Middle frontal gyrus (tissue), 1 donor: Measurements from ENCODE around the gene GAL3ST1.
"Not testable (repeated sequence)": the region's sequence is repeated elsewhere in the genome, so short reads cannot be mapped to it uniquely, and the experiment has no call there.

Experiments
- DNase-seq: peaks from one replicate; pipeline ENCODE4 v3.0.0-alpha.2; 2015; ENCODE audit warnings: low spot score; ENCODE audit errors: extremely low spot score

Gene GAL3ST1, protein sequence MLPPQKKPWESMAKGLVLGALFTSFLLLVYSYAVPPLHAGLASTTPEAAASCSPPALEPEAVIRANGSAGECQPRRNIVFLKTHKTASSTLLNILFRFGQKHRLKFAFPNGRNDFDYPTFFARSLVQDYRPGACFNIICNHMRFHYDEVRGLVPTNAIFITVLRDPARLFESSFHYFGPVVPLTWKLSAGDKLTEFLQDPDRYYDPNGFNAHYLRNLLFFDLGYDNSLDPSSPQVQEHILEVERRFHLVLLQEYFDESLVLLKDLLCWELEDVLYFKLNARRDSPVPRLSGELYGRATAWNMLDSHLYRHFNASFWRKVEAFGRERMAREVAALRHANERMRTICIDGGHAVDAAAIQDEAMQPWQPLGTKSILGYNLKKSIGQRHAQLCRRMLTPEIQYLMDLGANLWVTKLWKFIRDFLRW

DNA sequence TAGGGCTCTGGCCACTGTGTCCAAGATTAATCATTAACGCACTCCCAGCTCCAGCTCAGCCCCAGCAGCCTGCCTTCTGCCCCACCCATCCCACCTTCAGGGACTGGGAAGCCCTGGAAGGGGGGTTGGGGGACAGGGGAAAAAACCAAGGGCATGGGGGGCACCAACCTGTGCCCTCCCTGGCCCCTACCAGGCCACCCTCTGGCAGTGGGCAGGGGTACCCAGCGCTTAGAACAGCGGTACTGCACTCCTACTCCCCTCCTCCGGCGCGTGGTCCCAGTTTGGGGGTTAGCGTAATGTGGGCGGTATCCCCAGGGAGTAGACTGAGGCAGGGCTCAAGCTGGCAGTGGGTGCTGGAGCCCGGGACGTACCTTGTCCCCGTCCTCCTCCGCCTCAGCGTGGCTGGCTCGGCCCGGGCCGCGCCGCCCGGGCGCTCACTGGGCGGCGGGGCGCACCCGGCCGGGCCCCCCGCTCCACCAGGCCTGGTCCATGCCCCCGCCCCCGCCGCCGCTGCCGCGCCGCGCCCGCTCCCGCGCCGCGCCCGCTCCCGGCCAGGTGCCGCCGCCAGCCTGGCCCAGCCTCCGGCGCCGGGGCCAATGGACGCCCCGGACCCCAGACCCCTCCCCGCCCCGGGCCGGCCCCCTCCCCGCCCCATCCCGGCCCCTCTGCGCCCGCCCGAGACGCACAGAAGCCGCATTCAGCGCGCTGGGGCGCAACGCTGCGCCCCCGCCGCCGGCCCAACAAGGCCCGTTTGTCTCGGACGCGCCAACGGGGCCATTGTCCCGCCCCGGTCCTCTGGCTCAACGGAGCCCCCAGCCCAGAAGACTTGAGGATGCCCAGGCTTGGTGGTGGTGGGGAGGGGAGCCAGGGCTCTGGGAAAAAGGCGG is at the start of gene GAL3ST1:
Gene GAL3ST1, minus strand, starts transcription at position 571 of the 887 bp plus-strand sequence. CDS start 17,273 bp downstream, outside the sequence.
- peak; percentile 72 for DNase-seq

DNA sequence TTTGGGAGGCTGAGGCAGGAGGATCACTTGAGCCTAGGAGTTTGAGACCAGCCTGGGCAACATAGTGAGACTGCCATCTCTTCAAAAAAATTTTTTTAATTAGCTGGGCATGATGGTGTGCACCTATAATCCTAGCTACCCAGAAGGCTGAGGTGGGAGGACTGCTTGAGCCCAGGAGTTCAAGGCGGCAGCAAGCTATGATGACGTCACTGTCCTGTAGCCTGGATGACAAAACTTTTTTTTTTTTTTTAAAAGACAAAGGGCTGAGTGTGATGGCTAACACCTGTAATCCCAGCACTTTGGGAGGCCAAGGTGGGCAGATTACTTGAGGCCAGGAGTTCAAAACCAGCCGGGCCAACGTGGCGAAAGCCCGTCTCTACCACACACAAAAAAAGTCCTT is 45.4 kb upstream of the GAL3ST1 start:
- not testable (repeated sequence) for DNase-seq

DNA sequence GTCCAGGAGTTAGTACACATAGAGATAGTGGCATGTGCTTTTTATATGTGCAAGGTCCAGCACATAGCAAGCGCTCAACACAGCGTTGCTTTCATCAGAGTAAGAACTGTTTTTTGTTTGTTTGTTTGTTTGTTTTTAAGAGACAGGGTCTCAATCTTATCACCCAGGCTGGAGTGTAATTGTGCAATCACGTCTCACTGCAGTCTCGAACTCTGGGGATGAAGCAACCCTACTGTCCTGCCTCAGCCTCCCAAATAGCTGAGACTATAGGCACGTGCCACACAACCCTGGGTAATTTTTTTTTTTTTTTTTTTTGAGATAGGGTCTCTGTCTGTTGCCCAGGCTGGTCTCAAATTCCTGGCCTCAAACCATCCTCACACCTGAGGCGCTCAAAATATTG is 43.4 kb upstream of the GAL3ST1 start:
- no peak for DNase-seq

DNA sequence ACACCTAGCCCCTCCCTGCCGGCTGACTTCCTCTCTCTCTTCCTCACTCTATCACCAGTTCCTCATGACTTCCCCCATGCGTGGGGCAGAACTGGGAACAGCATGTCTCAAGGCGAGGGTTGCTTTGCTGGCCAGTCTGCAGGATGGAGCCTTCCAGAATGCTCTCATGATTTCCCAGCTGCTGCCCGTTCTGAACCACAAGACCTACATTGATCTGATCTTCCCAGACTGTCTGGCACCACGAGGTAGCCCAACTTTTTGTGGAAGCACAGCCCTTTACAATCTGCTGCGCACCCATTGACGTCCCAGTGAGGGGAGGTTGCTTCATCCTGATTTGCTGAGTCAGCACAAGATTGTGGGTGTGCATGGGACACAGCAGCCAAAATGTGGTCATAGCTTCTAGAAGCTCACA is 41.1 kb upstream of the GAL3ST1 start:
- no peak for DNase-seq

DNA sequence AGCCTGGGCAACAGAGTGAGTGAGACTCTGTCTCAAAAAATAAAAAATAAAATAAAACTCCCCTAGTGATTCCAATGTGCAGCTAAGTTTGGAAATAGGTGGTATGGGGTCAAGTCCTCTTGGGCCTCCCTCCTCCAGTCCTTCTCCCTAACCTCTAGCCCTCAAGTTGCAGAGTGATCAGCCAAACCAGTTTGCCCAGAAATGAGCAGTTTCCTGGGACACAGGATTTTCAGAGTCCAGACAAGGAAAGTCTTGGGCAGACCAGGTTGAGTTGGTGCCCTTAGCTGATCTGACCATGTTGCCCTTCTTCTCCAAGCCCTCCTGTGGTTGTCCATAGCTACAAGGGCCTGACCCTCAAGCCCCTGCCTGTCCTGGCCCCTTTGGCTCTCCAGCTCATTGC is 40.4 kb upstream of the GAL3ST1 start:
- no peak for DNase-seq

DNA sequence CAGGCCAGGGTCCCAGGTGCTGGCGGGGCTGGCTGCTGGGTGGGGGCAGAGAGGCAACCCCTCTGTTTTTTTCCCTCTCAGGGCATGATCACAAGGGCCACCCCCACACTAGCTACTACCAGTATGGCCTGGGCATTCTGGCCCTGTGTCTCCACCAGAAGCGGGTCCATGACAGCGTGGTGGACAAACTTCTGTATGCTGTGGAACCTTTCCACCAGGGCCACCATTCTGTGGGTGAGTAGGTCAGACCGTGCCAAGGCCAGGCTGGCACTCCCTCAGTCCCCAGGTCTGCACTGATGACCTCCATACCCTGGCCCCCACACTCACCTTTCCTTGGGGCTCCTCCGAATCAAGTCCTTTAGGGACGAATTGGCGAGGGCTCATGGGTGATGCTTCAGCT is 39.8 kb upstream of the GAL3ST1 start:
- DNase-seq: no peak

DNA sequence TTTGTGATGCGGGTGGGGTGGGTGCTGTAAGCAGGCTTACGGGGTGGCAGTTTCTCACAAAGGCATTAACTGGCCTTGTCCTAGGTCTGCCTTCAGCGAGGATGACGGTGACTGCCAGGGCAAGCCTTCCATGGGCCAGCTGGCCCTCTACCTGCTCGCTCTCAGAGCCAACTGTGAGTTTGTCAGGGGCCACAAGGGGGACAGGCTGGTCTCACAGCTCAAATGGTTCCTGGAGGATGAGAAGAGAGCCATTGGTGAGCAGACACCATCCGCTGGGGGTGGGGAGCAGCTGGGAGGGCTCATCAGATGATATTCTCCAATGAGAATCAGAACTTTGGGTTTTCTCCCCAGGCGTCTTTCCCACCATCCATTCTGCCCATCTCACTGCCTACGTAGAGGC is 38.3 kb upstream of the GAL3ST1 start:
- no peak for DNase-seq

DNA sequence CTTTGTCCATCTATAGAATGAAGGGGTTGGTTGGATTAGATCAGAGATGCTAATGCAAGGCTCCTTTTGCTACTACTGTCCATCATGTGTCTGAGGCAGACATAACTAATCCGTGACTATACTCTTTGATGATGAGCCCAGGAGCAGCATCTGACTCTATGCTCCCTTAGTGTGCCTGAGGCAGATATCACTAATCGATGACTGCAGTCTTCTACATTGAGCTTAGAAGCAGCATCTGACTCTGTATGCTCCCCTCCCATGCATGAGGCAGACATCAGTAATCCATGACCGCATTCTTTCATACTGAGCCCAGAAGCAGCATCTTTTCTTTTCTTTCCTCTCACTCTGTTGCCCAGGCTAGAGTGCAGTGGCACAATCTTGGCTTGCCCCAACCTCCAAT is 36.7 kb upstream of the GAL3ST1 start:
- no peak for DNase-seq

DNA sequence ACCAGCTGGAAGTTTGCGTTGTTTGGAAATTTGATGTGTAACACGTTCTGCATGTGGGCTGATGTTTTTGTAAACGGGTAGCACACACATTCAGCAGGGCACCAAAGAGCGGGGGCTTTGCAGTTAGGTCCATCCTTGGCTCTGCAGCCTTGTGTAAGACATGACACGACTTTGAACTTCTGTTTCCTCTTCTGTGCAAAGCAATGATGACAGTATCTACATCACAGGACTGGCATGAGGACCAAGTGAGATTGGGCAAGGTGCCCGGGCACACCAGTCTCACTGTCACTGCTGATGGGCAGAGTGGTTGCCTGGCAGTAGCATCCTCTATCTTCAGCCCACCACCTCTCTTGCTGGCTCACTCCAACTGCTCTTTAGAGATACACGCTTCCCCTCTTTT is 35.8 kb upstream of the GAL3ST1 start:
- DNase-seq: no peak

DNA sequence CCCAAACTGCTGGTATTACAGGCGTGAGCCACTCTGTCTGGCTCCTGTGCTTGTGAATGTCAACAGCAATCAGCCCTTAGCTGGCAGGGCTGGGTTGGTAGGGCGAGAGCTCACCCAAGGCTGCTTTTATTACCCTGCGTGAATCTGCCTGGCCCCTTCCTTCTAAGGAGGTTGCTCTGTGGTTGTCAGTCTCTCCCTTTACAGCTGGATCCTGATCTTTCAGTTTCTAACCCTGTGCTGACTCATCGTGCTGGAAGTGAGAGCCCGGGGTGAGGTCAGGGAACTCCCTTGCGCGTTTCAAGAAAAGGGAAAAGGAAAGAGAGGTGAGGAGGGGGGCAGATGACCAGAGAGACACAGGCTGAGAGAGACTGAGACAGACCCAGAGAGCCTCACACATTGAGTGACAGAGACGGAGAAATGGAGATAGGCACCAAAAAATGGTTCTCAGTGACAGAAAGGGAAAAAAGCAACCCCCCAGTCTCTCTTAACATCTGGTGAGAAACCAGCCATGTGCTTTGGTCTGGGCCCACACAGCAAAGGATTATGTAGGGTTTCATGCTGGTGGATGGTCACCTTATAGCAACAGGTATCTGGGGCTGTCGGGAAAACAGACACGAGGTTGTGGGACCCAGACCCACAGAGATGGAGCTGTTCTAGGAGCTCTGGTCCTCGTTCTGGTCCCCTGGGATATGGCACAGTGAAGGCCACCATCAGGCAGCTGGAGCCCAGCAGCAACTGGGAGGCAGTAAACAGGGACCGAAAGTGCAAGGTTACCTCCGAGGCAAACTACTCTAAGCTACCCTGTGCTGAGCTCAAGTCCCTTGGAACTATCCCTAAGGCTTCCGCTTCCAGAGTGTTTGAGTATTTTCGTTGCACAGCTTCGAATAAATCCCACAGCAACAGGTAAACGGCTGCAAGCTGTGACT is 35.1 kb upstream of the GAL3ST1 start:
- DNase-seq: no peak

DNA sequence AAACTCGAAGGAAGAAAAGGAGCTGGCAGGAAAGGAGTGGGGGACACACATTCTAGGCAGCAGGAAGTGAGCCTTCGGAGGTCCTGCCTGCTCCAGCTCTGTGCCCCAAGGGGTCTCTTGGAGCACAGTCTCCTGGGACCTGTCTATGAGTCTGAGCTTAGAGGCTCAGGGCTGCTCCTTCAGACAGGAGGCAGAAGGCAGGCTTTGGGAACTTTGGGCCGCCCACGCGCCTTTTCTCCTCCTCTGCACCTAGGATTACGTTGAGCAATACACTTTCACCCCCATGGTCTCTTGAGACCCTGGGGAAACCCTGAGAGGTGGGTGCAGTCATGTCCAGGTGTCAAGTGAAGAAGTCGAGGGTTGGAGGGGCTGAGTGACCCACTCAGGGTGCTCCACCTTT is 33.5 kb upstream of the GAL3ST1 start:
- DNase-seq: no peak

DNA sequence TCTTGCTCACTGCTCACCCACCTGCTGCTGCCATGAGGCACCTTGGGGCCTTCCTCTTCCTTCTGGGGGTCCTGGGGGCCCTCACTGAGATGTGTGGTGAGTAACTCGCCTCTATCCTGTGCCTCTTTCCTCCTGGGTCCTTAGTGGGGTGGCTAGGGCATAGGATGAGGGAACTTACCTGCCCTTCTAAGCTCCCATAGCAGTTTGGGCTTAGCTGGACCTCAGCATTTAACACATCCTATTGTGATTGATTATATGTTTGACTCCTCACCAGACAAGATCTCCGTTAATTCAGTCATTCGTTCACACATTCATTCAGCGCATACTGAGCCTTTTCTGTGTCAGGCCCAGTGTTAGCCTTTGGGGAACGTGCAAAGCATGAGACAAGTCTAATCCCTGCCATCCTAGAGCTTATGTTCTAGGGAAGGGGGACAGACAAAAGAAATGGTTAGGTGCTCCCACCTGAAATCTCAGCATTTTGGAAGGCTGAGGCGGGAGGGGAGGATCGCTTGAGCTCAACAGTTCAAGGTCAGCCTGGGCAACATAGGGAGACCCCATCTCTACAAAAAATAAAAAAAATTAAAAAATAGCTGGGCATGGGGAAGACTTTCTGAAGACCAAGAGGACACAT is 33.0 kb upstream of the GAL3ST1 start:
- DNase-seq: no peak

DNA sequence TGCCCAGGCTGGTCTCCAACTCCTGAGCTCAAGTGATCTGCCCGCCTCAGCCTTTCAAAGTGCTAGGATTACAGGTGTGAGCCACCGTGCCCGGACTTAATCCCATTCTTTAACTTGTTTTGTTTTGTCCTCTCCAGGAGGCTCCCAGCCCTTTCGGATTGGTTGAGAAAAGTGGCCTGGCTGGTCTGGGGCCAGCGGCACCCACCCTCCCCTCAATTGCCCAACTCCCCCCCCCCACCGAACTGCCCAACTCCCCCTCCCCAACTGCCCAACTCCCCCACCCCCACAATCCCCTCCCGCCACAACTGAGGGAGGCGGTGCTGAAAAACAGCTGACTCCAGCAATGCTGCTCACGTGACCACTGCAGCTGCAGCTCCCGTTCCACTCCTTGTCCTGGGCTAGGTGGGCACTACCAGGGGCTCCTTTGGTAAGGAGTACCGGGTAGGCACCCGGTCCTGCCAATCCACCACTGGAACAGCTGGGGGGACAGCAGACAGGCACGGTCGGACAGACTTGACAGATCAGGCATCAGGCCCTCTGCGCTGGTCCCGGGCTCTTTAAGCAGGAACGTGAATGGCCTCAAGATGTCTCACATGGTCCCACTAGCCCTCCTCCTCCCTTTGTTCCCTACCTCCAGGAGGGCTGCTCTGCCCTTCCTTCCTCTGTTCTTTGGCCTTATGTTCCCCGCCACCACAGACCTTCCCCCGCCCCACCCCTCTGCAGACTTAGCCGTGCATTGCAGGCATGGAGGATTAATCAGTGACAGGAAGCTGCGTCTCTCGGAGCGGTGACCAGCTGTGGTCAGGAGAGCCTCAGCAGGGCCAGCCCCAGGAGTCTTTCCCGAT is 32.2 kb upstream of the GAL3ST1 start, which contains the start of gene TCN2:
Gene TCN2, plus strand, starts transcription at position 720 of the 845 bp plus-strand sequence. CDS start 158 bp downstream, outside the sequence.
- DNase-seq: peak; percentile 37

DNA sequence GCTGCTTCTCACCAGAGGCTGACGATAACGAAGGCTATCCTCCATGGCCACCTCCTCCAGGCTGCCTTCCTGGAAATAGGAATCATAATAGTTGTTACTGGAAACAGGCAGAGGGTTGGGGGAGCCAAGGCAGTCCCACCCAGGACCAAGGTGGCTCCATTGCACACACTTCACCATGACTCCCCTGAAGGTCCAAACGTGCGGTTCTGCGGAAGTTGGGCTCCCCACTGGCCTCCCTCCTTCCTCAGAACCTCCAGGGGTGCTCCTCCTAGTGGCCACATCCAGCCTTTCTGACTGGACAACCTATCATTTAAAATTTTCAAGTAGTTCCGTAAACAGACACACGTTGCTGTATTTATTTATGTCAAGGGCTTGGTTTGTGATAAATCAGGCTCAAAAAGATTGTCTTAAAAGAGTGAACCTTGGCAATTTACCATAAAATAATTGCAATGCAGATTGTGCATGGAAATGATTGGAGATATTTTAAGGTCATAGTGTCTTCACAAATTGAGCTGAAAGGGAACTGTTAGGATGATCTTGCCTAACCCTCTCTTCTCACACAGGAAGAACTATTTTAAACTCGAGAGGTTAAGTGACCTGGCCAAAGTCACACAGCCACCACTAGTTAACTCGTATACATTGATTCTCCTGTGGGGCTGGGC is 31.1 kb upstream of the GAL3ST1 start:
- DNase-seq: no peak

DNA sequence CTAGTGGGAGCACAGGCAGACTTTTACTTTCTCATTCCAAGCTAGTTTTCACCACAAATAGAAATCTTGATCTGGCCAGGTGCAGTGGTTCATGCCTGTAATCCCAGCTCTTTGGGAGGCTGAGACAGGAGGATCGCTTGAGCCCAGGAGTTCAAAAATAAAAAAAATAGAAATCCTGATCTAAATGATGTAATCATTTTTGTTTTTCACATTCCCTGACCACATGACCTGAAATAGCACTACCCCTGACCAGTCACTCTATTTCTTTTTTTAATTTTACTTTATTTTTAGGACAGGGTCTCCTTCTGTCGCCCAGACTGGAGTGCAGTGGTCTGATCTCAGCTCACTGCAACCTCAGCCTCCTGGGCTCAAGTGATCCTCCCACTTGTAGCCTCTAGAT is 30.3 kb upstream of the GAL3ST1 start:
- DNase-seq: no peak

DNA sequence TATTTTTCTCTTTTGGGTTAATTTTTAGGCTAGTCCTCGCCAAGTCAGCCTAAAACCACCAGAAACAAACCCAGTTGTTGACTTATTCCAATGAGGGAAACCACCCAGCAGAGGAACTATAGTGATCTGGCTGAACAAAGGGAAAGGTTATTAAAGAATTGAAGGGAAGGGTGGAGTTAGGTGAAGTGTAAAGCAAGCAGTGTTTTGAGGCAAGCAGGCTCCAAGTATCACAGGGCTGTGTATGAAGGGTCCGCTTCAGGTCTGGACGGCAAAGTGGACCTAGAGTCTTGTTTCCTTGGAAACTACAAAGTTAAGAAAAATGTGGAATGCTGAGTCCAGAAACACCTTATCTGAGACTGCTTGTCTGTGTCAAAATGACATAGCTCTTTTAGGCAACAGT is 29.3 kb upstream of the GAL3ST1 start:
- no peak for DNase-seq

DNA sequence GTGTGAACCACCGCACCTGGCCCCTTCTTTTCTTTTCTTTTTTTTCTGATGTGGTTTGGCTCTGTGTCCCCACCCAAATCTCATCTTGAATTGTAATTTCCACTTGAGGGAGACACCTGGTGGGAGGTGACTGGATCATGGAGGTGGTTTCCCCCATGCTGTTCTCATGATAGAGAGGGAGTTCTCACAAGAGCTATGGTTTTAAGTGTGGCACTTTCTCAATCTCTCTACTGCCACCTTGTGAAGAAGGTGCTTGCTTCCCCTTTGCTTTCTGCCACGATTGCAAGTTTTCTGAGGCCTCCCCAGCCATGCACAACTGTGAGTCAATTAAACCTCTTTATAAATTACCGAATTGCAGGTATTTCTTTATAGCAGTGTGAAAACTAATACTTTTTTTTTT is 27.6 kb upstream of the GAL3ST1 start:
- DNase-seq: no peak

DNA sequence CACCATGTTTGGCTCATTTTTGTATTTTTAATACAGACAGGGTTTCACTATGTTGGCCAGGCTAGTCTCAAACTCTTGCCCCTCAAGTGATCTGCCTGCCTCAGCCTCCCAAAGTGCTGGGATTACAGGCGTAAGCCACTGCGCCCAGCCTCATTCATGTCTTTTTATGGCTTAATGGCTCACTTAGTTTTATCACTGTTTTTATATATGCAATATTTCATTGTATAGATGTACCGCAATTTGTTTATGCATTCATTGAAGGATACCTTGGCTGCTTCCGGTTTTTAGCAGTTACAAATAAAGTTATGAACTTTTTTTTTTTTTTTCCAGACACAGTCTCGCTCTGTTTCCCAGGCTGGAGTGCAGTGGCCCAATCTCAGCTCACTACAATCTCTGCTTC is 27.0 kb upstream of the GAL3ST1 start:
- DNase-seq: no peak

DNA sequence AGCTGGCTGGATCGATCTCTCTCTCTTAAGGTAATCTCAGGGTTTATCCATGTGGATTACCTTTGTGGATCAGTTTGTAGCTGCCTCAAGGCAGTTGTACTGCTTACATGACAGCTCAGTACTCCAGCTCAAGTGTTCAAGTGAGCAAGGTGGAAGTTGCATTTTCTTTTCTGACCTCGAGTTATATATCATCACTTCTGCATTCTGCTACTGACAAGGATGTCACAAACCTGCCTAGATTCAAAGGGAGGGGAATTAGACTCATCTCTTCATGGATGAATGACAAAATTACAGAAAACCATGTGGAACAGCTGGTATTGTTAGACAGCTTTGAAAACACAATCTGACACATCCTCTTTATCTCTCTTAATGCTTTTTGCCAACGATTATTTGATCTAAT is 26.5 kb upstream of the GAL3ST1 start:
- no peak for DNase-seq
